Inferior parietal cortex (tissue), 1 donor: ENCODE data around the gene ZMYND11.
"Not testable (repeated sequence)": the region's sequence is repeated elsewhere in the genome, so short reads cannot be mapped to it uniquely, and the experiment has no call there.

ENCODE experiments used
- DNase-seq: peaks from one replicate; pipeline ENCODE4 v3.0.0-alpha.2; 2016; ENCODE audit errors: extremely low spot score

The ZMYND11 gene

GRCh38 chr10:282294-283139, 147.3 kb downstream of the ZMYND11 start:
- no peak for DNase-seq

GRCh38 chr10:283140-283479, 147.9 kb downstream of the ZMYND11 start:
- no peak for DNase-seq

- no peak for DNase-seq
Measured at GRCh38 chr10:283916-284356, 148.7 kb downstream of the ZMYND11 start.

GRCh38 chr10:285216-285615, 150.0 kb downstream of the ZMYND11 start:
- DNase-seq, result no peak

GRCh38 chr10:287026-287709, 151.9 kb downstream of the ZMYND11 start:
- no peak for DNase-seq

- DNase-seq, result no peak
Measured at GRCh38 chr10:287814-288213, 152.6 kb downstream of the ZMYND11 start.

GRCh38 chr10:288316-289200, 153.3 kb downstream of the ZMYND11 start:
- no peak for DNase-seq

- no peak for DNase-seq
Measured at GRCh38 chr10:289581-289980, 154.3 kb downstream of the ZMYND11 start.

GRCh38 chr10:290026-290725, 154.9 kb downstream of the ZMYND11 start:
- DNase-seq, result no peak

- no peak for DNase-seq
Measured at GRCh38 chr10:293636-294035, 158.4 kb downstream of the ZMYND11 start.

- no peak for DNase-seq
Measured at GRCh38 chr10:297567-297966, 162.3 kb downstream of the ZMYND11 start.

- DNase-seq, result no peak
Measured at GRCh38 chr10:298033-298432, 162.8 kb downstream of the ZMYND11 start.

- DNase-seq, result no peak
Measured at GRCh38 chr10:299512-299911, 164.3 kb downstream of the ZMYND11 start.

GRCh38 chr10:299969-300368, 164.7 kb downstream of the ZMYND11 start:
- DNase-seq, result no peak

- not testable (repeated sequence) for DNase-seq
Measured at GRCh38 chr10:300580-300979, 165.3 kb downstream of the ZMYND11 start.

- no peak for DNase-seq
Measured at GRCh38 chr10:301536-301935, 166.3 kb downstream of the ZMYND11 start.
